NCI-H226 (cell line): ENCODE measurements around the gene TMEM140.
A peak's percentile ranks its signal among the peaks of the same experiment; 100 is the strongest.
"Not testable (repeated sequence)": the region's sequence is repeated elsewhere in the genome, so short reads cannot be mapped to it uniquely, and the experiment has no call there.

ENCODE experiments used
- DNase-seq: peaks from one replicate; pipeline ENCODE4 v3.0.0-alpha.2; 2015

The TMEM140 gene

GRCh38 chr7:135147899-135148721, at the start of gene TMEM140:
Gene TMEM140 (plus strand): TSS chr7:135148072. CDS start chr7:135164442, 16,370 bp downstream.
- no peak for DNase-seq

GRCh38 chr7:135098391-135098790, 49.5 kb upstream of the TMEM140 start:
- peak; percentile 21 for DNase-seq

- peak; percentile 1 for DNase-seq
These were observed 47.0 kb upstream of the TMEM140 start for GRCh38 chr7:135100856-135101255.

- DNase-seq: no peak
These were observed 45.5 kb upstream of the TMEM140 start for GRCh38 chr7:135102372-135102771.

GRCh38 chr7:135109562-135109961, 38.3 kb upstream of the TMEM140 start:
- no peak for DNase-seq

GRCh38 chr7:135109976-135110375, 37.9 kb upstream of the TMEM140 start:
- DNase-seq: no peak

- no peak for DNase-seq
These were observed 36.5 kb upstream of the TMEM140 start for GRCh38 chr7:135111379-135111778.

GRCh38 chr7:135114622-135115021, 33.2 kb upstream of the TMEM140 start:
- no peak for DNase-seq

GRCh38 chr7:135117096-135117495, 30.8 kb upstream of the TMEM140 start:
- no peak for DNase-seq

GRCh38 chr7:135121868-135122267, 26.0 kb upstream of the TMEM140 start:
- no peak for DNase-seq

GRCh38 chr7:135124631-135125030, 23.2 kb upstream of the TMEM140 start:
- DNase-seq: not testable (repeated sequence)

GRCh38 chr7:135128931-135129330, 18.9 kb upstream of the TMEM140 start:
- DNase-seq: no peak

- DNase-seq: no peak
These were observed 18.3 kb upstream of the TMEM140 start for GRCh38 chr7:135129579-135129978.

- DNase-seq: no peak
These were observed 3.8 kb upstream of the TMEM140 start for GRCh38 chr7:135143885-135144668.

GRCh38 chr7:135147341-135147898, 452 bp upstream of the TMEM140 start:
- DNase-seq: no peak

- no peak for DNase-seq
These were observed 2.4 kb downstream of the TMEM140 start for GRCh38 chr7:135150072-135150782.

- no peak for DNase-seq
These were observed 3.3 kb downstream of the TMEM140 start for GRCh38 chr7:135151132-135151531.

GRCh38 chr7:135151533-135151932, 3.7 kb downstream of the TMEM140 start:
- DNase-seq: no peak

- no peak for DNase-seq
These were observed 4.6 kb downstream of the TMEM140 start for GRCh38 chr7:135152442-135152841.

- no peak for DNase-seq
These were observed 6.9 kb downstream of the TMEM140 start for GRCh38 chr7:135154734-135155133.

GRCh38 chr7:135156290-135156689, 8.4 kb downstream of the TMEM140 start:
- DNase-seq: no peak

GRCh38 chr7:135158141-135158655, 10.3 kb downstream of the TMEM140 start:
- DNase-seq: no peak

GRCh38 chr7:135158874-135159273, 11.0 kb downstream of the TMEM140 start:
- DNase-seq: no peak
